ENCODE results near the gene CRYL1. TPM values are rescaled to one million over a fixed set of nuclear protein-coding genes. Genes with fewer than 3 reads are reported as not detected.

CRYL1 gene
- total and polyA plus RNA-seq, 2 of the 8 experiments (the other 6 are each of a cell fraction or from before 2014, with no cell fraction given): 1.9 to 6.4 TPM

DNA sequence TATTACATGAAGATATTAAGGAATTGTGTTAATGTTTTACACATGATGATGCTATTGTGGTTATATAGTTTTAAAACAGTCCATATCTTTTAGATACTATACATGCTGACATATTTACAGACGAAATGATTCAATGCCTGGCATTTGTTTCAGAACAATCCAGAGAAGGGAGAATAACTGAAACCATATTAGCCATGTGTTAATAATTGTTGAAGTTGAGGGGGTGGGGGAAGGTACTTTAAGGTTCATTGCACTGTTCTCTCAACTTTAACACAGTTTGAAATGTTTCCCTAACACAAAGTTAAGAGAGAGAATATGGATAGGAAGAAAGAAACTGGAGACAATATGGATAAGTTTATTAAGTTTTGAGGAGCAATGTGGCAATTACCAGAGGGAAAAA lies 5.8 kb downstream of the CRYL1 start (continued):
- TF ChIP-seq, protein P1, sequence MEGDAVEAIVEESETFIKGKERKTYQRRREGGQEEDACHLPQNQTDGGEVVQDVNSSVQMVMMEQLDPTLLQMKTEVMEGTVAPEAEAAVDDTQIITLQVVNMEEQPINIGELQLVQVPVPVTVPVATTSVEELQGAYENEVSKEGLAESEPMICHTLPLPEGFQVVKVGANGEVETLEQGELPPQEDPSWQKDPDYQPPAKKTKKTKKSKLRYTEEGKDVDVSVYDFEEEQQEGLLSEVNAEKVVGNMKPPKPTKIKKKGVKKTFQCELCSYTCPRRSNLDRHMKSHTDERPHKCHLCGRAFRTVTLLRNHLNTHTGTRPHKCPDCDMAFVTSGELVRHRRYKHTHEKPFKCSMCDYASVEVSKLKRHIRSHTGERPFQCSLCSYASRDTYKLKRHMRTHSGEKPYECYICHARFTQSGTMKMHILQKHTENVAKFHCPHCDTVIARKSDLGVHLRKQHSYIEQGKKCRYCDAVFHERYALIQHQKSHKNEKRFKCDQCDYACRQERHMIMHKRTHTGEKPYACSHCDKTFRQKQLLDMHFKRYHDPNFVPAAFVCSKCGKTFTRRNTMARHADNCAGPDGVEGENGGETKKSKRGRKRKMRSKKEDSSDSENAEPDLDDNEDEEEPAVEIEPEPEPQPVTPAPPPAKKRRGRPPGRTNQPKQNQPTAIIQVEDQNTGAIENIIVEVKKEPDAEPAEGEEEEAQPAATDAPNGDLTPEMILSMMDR (IDR thresholded peaks at IDR 0.05; ENCODE audit: control extremely low read depth in 1 of 3, insufficient read depth in 1 of 3, low read depth in 1 of 3, low read length in 3 of 3): no peak
- TF ChIP-seq CEBPB (IDR thresholded peaks at IDR 0.05; ENCODE audit: low read depth, low read length): no peak
- TF ChIP-seq, protein P2, sequence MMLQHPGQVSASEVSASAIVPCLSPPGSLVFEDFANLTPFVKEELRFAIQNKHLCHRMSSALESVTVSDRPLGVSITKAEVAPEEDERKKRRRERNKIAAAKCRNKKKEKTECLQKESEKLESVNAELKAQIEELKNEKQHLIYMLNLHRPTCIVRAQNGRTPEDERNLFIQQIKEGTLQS (IDR thresholded peaks at IDR 0.05; ENCODE audit: insufficient read depth, low read depth, low read length): no peak
